GM12874 (cell line): Measurements from ENCODE around the gene CCDC83.

ENCODE experiments used
- TF ChIP-seq, protein P1 (sequence below): IDR thresholded peaks from 2 replicates; pipeline ENCODE4 v1.5.1; 2011; ENCODE audit warnings: low read depth, mild to moderate bottlenecking, control low read depth, low read length, moderate library complexity; ENCODE audit not compliant: insufficient read depth

Gene CCDC83

DNA sequence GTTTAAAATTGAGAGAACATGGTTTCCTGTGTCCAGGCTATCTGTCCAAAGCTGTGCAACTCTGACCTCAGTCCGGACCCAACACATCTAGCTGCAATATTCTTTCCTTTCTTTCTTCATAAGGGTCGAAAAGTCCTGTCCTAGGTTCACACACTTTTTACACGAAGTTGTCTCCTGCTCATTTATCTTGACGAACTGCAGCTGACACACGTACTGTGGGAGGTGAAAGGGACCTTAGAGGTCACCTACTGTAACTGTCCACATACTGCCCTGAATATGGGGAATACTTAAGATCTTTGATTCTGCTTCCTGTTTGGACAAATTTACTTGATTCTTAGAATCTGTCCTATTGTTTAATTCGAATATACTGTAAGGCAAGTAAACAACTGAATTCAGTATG lies 105.9 kb downstream of the CCDC83 start:
- TF ChIP-seq, protein P1, sequence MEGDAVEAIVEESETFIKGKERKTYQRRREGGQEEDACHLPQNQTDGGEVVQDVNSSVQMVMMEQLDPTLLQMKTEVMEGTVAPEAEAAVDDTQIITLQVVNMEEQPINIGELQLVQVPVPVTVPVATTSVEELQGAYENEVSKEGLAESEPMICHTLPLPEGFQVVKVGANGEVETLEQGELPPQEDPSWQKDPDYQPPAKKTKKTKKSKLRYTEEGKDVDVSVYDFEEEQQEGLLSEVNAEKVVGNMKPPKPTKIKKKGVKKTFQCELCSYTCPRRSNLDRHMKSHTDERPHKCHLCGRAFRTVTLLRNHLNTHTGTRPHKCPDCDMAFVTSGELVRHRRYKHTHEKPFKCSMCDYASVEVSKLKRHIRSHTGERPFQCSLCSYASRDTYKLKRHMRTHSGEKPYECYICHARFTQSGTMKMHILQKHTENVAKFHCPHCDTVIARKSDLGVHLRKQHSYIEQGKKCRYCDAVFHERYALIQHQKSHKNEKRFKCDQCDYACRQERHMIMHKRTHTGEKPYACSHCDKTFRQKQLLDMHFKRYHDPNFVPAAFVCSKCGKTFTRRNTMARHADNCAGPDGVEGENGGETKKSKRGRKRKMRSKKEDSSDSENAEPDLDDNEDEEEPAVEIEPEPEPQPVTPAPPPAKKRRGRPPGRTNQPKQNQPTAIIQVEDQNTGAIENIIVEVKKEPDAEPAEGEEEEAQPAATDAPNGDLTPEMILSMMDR: no peak

DNA sequence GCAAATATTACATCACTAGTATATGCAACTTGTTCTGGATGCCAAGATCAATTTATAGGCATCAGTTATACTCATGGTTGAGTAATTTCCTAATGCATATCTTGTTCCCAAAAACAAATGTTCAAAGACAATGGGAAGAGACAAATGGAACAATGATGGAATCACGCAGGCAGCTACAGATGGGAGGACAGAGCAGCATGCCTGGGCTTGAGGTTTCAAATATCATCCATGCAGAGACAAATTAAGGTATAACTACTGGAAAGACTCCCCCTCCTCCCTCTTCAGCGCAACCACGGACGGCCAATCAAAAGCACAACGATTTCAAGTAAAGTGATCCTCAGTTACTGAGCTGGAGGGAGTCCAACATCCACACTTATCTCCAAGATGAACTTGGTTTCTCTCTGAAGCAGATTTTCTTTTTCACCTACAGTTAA lies 106.8 kb downstream of the CCDC83 start:
- TF ChIP-seq, protein P1: no peak

DNA sequence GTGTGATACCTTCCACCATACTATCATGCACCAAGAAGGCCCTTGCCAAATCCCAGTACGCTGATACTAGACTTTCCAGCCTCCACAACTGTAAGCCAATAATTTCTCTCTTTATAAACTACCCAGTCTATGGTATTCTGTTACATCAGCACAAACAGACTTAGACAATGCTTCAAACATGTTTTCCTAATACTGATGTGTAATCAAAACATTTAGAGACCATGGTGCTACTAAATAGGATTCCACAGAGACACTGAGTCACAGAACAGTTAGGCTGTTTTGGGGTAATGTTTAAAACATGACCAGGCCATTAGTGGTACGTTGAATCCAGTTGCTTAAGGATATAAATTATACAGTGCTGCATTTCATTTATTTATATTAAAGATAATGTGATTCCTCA lies 110.0 kb downstream of the CCDC83 start:
- TF ChIP-seq, protein P1: no peak

DNA sequence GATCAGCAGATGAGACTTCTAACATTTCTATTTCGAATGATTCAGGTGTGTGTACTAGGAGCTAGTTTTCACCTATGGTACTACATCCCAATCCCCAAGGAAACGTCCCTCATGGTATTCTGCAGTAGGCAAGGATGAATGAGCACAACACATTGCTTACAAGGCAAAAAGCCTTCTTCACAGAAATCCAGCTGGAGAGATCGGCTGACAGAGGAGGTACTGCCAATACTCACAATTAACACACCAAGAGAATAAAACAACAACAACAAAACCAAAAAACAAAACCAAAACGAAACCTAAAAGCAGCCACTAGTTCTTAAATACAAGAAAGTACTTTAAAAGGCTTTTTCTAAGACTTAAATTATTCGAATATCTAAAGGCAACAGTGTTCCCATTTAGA lies 112.3 kb downstream of the CCDC83 start:
- TF ChIP-seq, protein P1: no peak
